WTC11 (cell line): Measurements from ENCODE around the gene PLSCR2. TPM values are rescaled to one million over a fixed set of nuclear protein-coding genes. Genes with fewer than 3 reads are reported as not detected.
"Not testable (repeated sequence)": the region's sequence is repeated elsewhere in the genome, so short reads cannot be mapped to it uniquely, and the experiment has no call there.

Experiments
- ATAC-seq: fragments of 200-7000 bp; cut with Tn5 transposase; 2 replicates; pipeline ENCODE4 v1.10.0; 2021; ENCODE audit warnings: mild to moderate bottlenecking, moderate library complexity
- CTCF ChIA-PET: fragments of 300-600 bp; sonication (Branson Sonifier 250); formaldehyde crosslinking; loops from one replicate; lab custom pipeline; 2021; ENCODE audit warnings: antibody characterized with exemption; lab: Charles Lee
- POLR2A ChIA-PET: fragments of 350-600 bp; sonication (Branson Sonifier 250); formaldehyde crosslinking; loops from one replicate; lab custom pipeline; 2021; ENCODE audit warnings: antibody characterized with exemption; lab: Charles Lee
- DNase-seq: peaks from one replicate; pipeline ENCODE4 v3.0.0; 2021; ENCODE audit warnings: low spot score
- H3K27ac Mint-ChIP-seq: 2 replicates; pipeline ENCODE4 v1.8.0; 2021; ENCODE audit warnings: mixed read lengths
- H3K27me3 Mint-ChIP-seq: 2 replicates; pipeline ENCODE4 v1.8.0; 2021; ENCODE audit warnings: low read depth, mild to moderate bottlenecking, moderate library complexity, mixed read lengths
- H3K36me3 Mint-ChIP-seq: 2 replicates; pipeline ENCODE4 v1.8.0; 2021; ENCODE audit warnings: mixed read lengths
- H3K4me1 Mint-ChIP-seq: 2 replicates; pipeline ENCODE4 v1.8.0; 2022; ENCODE audit warnings: mixed read lengths
- H3K4me3 Mint-ChIP-seq: 2 replicates; pipeline ENCODE4 v1.8.0; 2021; ENCODE audit warnings: mild to moderate bottlenecking, moderate library complexity, mixed read lengths
- H3K9me3 Mint-ChIP-seq: 2 replicates; pipeline ENCODE4 v1.8.0; 2021; ENCODE audit warnings: mixed read lengths
- CREB1 ChIP-seq: sonication (generic); formaldehyde crosslinking; IDR thresholded peaks from 2 replicates; pipeline ENCODE4 v1.8.0; 2023; ENCODE audit warnings: mild to moderate bottlenecking, missing genetic modification reagents
- CREM ChIP-seq: sonication (generic); formaldehyde crosslinking; IDR thresholded peaks from 2 replicates; pipeline ENCODE4 v1.8.1; 2022; ENCODE audit warnings: mild to moderate bottlenecking, missing genetic modification reagents, moderate library complexity
- EMX1 ChIP-seq: fragments of 250-450 bp; sonication (Bioruptor Pico); IDR thresholded peaks from 2 replicates; pipeline ENCODE4 v1.8.0; 2021; ENCODE audit warnings: mild to moderate bottlenecking
- GRHL2 ChIP-seq: fragments of 250-450 bp; sonication (Bioruptor Pico); IDR thresholded peaks from 2 replicates; pipeline ENCODE4 v1.8.0; 2022; ENCODE audit warnings: mild to moderate bottlenecking, moderate library complexity; ENCODE audit not compliant: insufficient replicate concordance, severe bottlenecking
- IRF1 ChIP-seq: sonication (generic); formaldehyde crosslinking; IDR thresholded peaks from 2 replicates; pipeline ENCODE4 v1.8.0; 2023; ENCODE audit warnings: missing genetic modification reagents
- JAZF1 ChIP-seq: fragments of 250-450 bp; sonication (Bioruptor Pico); IDR thresholded peaks from 2 replicates; pipeline ENCODE4 v1.9.0; 2021; ENCODE audit warnings: moderate library complexity, mild to moderate bottlenecking, inconsistent platforms
- JUN ChIP-seq: sonication (generic); formaldehyde crosslinking; IDR thresholded peaks from 2 replicates; pipeline ENCODE4 v1.8.0; 2023; ENCODE audit warnings: mild to moderate bottlenecking, missing genetic modification reagents
- MXD4 ChIP-seq: fragments of 250-450 bp; sonication (Bioruptor Pico); IDR thresholded peaks from 2 replicates; pipeline ENCODE4 v1.8.0; 2021; ENCODE audit warnings: mild to moderate bottlenecking, moderate library complexity, borderline replicate concordance
- MYBL2 ChIP-seq: sonication (generic); formaldehyde crosslinking; IDR thresholded peaks from 2 replicates; pipeline ENCODE4 v1.8.1; 2023; ENCODE audit warnings: mild to moderate bottlenecking, moderate library complexity, missing genetic modification reagents
- NFATC4 ChIP-seq: fragments of 250-450 bp; sonication (Bioruptor Pico); IDR thresholded peaks from 2 replicates; pipeline ENCODE4 v1.9.0; 2021; ENCODE audit warnings: mild to moderate bottlenecking
- NFE2L1 ChIP-seq: sonication (generic); formaldehyde crosslinking; IDR thresholded peaks from 2 replicates; pipeline ENCODE4 v1.8.1; 2023; ENCODE audit warnings: missing genetic modification reagents
- NR3C1 ChIP-seq: sonication (generic); formaldehyde crosslinking; conservative IDR thresholded peaks from 2 replicates; pipeline ENCODE4 v1.8.1; 2023; ENCODE audit warnings: low read depth, mild to moderate bottlenecking, missing genetic modification reagents
- PRRX2 ChIP-seq: fragments of 250-450 bp; sonication (Bioruptor Pico); IDR thresholded peaks from 2 replicates; pipeline ENCODE4 v1.8.0; 2021; ENCODE audit warnings: mild to moderate bottlenecking
- RORB ChIP-seq: fragments of 250-450 bp; sonication (Bioruptor Pico); IDR thresholded peaks from 2 replicates; pipeline ENCODE4 v1.9.0; 2021; ENCODE audit warnings: mild to moderate bottlenecking
- SMAD4 ChIP-seq: sonication (generic); formaldehyde crosslinking; IDR thresholded peaks from 2 replicates; pipeline ENCODE4 v1.8.0; 2022; ENCODE audit warnings: mild to moderate bottlenecking, missing genetic modification reagents
- ZBTB43 ChIP-seq: sonication (generic); formaldehyde crosslinking; IDR thresholded peaks from 2 replicates; pipeline ENCODE4 v1.8.1; 2023; ENCODE audit warnings: mild to moderate bottlenecking, missing genetic modification reagents
- ZNF219 ChIP-seq: sonication (generic); formaldehyde crosslinking; IDR thresholded peaks from 2 replicates; pipeline ENCODE4 v1.8.0; 2023; ENCODE audit warnings: missing genetic modification reagents, mild to moderate bottlenecking, borderline replicate concordance
- ZNF263 ChIP-seq: sonication (generic); formaldehyde crosslinking; IDR thresholded peaks from 2 replicates; pipeline ENCODE4 v1.8.1; 2022; ENCODE audit warnings: low read depth, mild to moderate bottlenecking, moderate library complexity, missing genetic modification reagents
- ZNF317 ChIP-seq: sonication (generic); formaldehyde crosslinking; IDR thresholded peaks from 2 replicates; pipeline ENCODE4 v1.8.1; 2023; ENCODE audit warnings: low read depth, mild to moderate bottlenecking, moderate library complexity, missing genetic modification reagents, borderline replicate concordance
- ZNF396 ChIP-seq: fragments of 250-450 bp; sonication (Bioruptor Pico); IDR thresholded peaks from 2 replicates; pipeline ENCODE4 v1.8.0; 2021; ENCODE audit warnings: mild to moderate bottlenecking, moderate library complexity, borderline replicate concordance
- total RNA-seq: library from RNA; stranded (reverse); gene quantifications from 3 replicates; pipeline ENCODE4 v1.2.3, GENCODE V29; 2021

The PLSCR2 gene
- total RNA-seq, 1 experiment from 2014 or later, result 0.39 TPM

- ChIA-PET CTCF (no interaction called here), POLR2A (no interaction called here)
- DNase-seq, result no peak
- H3K27ac Mint-ChIP-seq, result no peak overlapping the region
- no peak overlapping the region for H3K4me3 Mint-ChIP-seq
- peaks cover 18% of the 10 kb centered on the region for H3K4me1 Mint-ChIP-seq
- no peak for ATAC-seq
- H3K27me3 Mint-ChIP-seq, result peaks cover 4% of the 10 kb centered on the region; the same call in 1 of the 2 replicates
- peaks cover 11% of the 10 kb centered on the region for H3K36me3 Mint-ChIP-seq
- TF ChIP-seq NFATC4 (no peak), ZNF263 (CRISPR knock-in tag) (no peak), CREB1 (CRISPR knock-in tag) (no peak), EMX1 (CRISPR knock-in tag) (no peak), RORB (CRISPR knock-in tag) (no peak), JUN (CRISPR knock-in tag) (no peak)
- peaks cover 23% of the 10 kb centered on the region for H3K9me3 Mint-ChIP-seq
Observed at GRCh38 chr3:146449076-146449475, 20.3 kb downstream of the PLSCR2 start.

GRCh38 chr3:146446026-146446425 lies 23.3 kb downstream of the PLSCR2 start:
- CTCF ChIA-PET, result no interaction called here
- POLR2A ChIA-PET, result no interaction called here
- Mint-ChIP-seq H3K4me3 (no peak overlapping the region), H3K4me1 (peaks cover 18% of the 10 kb centered on the region), H3K27ac (no peak overlapping the region), H3K36me3 (peaks cover 11% of the 10 kb centered on the region), H3K27me3 (peaks cover 4% of the 10 kb centered on the region; the same call in 1 of the 2 replicates), H3K9me3 (peaks cover 23% of the 10 kb centered on the region)
- no peak for ATAC-seq
- no peak for DNase-seq
- TF ChIP-seq SMAD4 (CRISPR knock-in tag) (no peak), ZNF219 (CRISPR knock-in tag) (no peak), MXD4 (CRISPR knock-in tag) (no peak), NR3C1 (CRISPR knock-in tag) (no peak), NFE2L1 (CRISPR knock-in tag) (no peak), PRRX2 (CRISPR knock-in tag) (no peak), JAZF1 (CRISPR knock-in tag) (no peak)

GRCh38 chr3:146440310-146440709 lies 29.1 kb downstream of the PLSCR2 start:
- H3K27ac Mint-ChIP-seq, H3K36me3 Mint-ChIP-seq, POLR2A ChIA-PET, H3K4me1 Mint-ChIP-seq, H3K27me3 Mint-ChIP-seq, DNase-seq, CTCF ChIA-PET, ATAC-seq, H3K4me3 Mint-ChIP-seq: not testable (repeated sequence)
- peaks cover 27% of the 10 kb centered on the region for H3K9me3 Mint-ChIP-seq

GRCh38 chr3:146432066-146432465 lies 37.3 kb downstream of the PLSCR2 start:
- Mint-ChIP-seq H3K9me3 (peaks cover 40% of the 10 kb centered on the region), H3K27ac (no peak overlapping the region), H3K36me3 (peaks cover 18% of the 10 kb centered on the region), H3K4me1 (no peaks in the 10 kb centered on the region), H3K27me3 (no peaks in the 10 kb centered on the region), H3K4me3 (no peak overlapping the region)
- DNase-seq, result no peak
- no peak for TF ChIP-seq ZNF317
- no peak for TF ChIP-seq GRHL2 (CRISPR knock-in tag)
- no peak for TF ChIP-seq ZNF396 (CRISPR knock-in tag)
- no peak for TF ChIP-seq IRF1 (CRISPR knock-in tag)
- no peak for TF ChIP-seq CREM (CRISPR knock-in tag)
- TF ChIP-seq JAZF1 (CRISPR knock-in tag), result no peak
- TF ChIP-seq MYBL2 (CRISPR knock-in tag), result no peak
- no peak for TF ChIP-seq ZBTB43
- ChIA-PET POLR2A (no interaction called here), CTCF (no interaction called here)
- no peak for ATAC-seq
